Stimulated activated CD4-positive, alpha-beta T cell treated with anti-CD3 and anti-CD28 coated beads, Interleukin-1b, Interleukin-23, amount 100 ng/mL, for 4 hours (primary cell): ENCODE measurements around the gene KCNA4.
"Not testable (repeated sequence)": the region's sequence is repeated elsewhere in the genome, so short reads cannot be mapped to it uniquely, and the experiment has no call there.

Experiments
- DNase-seq, 2 donors: peaks; one replicate each; pipeline ENCODE4 v3.0.0-alpha.2; 2020; ENCODE audit warnings: low read depth in 2 of 2

Gene KCNA4

DNA sequence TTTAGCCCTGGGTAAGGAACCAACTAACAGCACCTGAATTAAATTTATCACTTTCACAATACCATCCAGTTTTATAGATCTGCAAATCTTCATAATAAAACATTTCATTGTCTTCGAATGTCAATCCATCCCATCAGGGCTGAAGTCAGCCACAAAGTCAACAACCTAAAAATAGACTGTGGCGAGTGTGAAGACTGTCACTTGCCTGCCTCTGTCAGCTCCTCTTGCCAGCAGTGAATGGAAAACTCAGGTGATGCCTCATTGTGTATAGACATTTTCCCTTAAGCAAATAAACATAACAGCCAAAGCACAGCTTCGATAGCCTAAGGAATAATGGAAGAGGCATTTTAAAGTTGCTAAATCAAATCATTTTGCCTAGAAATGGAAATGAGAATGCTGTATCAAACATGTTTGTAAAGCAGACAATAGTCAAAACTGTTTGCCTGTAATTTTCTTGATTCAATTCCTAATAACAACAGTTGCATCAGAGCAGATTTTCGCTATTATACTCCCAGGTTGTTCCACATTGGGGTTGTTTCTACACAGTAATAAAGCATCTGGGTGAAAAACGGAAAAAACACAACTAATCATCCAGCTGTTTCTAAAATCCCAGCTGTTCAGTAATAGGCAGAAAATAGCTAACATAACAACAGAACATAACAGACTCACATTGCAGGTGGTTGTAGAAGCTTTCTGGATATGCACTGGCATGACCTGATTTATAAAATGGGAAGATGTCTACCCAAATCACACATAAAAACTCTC lies 15.7 kb downstream of the KCNA4 start:
- DNase-seq = no peak

DNA sequence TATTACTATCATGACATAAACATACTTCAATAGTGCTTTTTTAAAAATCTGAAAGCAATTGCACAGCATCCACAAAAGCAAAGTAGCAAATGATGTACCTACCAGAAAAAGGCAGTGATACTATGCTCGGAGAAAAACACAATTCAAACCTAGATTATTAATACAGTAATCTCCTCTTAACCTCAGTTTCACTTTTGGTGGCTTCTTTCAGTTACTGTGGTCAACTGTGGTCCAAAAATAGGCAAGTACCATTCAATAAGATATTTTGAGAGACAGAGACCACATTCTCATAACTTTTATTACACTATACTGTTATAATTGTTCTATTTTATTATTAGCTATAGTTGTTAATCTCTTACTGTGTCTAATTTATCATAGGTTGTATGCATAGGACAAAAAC lies 20.8 kb downstream of the KCNA4 start:
- no peak for DNase-seq

GRCh38 chr11:29989174-29989970 lies 27.5 kb downstream of the KCNA4 start:
- no peak for DNase-seq

GRCh38 chr11:29985248-29985647 lies 31.6 kb downstream of the KCNA4 start:
- DNase-seq = no peak

- DNase-seq = no peak
These were observed 32.3 kb downstream of the KCNA4 start for GRCh38 chr11:29984544-29984943.

- DNase-seq = no peak
These were observed 38.3 kb downstream of the KCNA4 start for GRCh38 chr11:29978549-29978948.

DNA sequence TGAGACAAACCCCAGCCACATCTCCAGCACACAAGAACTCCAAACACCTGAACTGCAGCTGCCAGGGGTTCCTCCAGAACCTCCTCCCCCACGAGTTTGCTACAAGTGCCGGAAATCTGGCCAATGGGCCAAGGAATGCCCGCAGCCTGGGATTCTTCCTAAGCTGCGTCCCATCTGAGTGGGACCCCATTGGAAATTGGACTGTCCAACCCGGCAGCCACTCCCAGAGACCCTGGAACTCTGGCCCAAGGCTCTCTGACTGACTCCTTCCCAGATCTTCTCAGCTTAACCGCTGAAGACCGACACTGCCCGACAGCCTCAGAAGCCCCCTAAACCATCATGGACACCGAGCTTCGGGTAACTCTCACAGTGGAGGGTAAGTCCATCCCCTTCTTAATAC lies 41.2 kb downstream of the KCNA4 start:
- not testable (repeated sequence) for DNase-seq

- DNase-seq = no peak
These were observed 53.0 kb downstream of the KCNA4 start for GRCh38 chr11:29963796-29964195.

DNA sequence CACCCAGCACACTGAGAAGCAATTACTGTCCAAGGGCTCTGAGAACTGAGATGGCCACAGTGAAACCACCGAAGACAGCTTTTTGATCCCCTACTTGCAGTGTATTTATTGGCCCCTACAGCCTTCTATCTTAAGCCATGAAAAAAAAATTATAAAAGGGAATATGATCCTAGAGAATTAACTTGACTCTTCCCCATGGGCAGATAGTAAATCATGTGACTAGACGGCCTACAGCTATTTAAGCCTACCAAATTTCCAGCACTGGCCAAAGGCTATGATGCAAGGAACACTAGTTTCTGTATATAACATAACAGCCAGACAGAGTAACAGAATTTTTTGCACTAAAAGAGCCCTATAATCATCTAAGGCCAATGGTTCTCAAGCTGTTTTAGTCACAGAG lies 53.8 kb downstream of the KCNA4 start:
- DNase-seq = no peak

DNA sequence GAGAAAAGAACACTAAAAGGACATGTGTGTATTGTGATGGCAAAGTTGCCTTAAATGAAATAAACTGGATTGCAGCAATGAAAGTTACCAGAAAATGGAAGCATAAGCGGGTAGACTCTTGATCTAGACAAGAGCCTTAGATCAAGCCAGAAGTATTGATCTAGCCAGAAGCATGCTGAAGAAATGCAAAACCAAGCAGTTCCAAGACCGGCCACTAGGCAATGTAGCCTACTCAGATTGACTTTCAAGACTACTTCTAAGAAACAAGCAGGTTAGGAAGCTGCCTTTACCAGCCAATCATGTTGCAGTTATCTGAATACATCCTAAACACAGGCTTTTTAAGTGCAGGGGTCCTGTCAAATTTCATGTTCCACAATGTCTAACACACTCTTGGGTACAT lies 54.6 kb downstream of the KCNA4 start:
- DNase-seq = no peak
